Tibial nerve (tissue), 4 donors: ENCODE measurements around the gene UQCC5.

Source experiments
- CTCF ChIP-seq, 5 experiments: fragments of 200-600 bp in 3 of 5; fragments of 450-650 bp in 2 of 5; sonication (generic) in 3 of 5; IDR thresholded peaks; one replicate each; pipeline ENCODE4 v1.5.1; 2016 to 2019; ENCODE audit warnings: antibody characterized with exemption in 5 of 5, mild to moderate bottlenecking in 3 of 5, moderate library complexity in 2 of 5
- EP300 ChIP-seq, 2 donors: sonication (generic); formaldehyde crosslinking; IDR thresholded peaks; one replicate each; pipeline ENCODE4 v1.6.1; 2017; ENCODE audit warnings: antibody characterized with exemption in 2 of 2, mild to moderate bottlenecking in 1 of 2
- POLR2A ChIP-seq, 2 donors: fragments of 450-650 bp; IDR thresholded peaks; one replicate each; pipeline ENCODE4 v1.6.1; 2017; ENCODE audit warnings: antibody characterized with exemption in 2 of 2, mild to moderate bottlenecking in 2 of 2, moderate library complexity in 2 of 2

GRCh38 chr3:52527039-52527731, 9.2 kb upstream of the UQCC5 start:
- TF ChIP-seq CTCF (IDR thresholded peaks at IDR 0.05) = no peak
- no peak for TF ChIP-seq POLR2A (IDR thresholded peaks at IDR 0.05)
- TF ChIP-seq EP300 (IDR thresholded peaks at IDR 0.05) = no peak
